ES-I3 (cell line): ENCODE results near the gene DPH2.

Experiments used
- H3K36me3 ChIP-seq: 2 replicates; pipeline ENCODE4 v1.6.1; 2013; ENCODE audit warnings: mild to moderate bottlenecking, low read length, control low read depth, moderate library complexity; ENCODE audit not compliant: insufficient read depth
- H3K4me1 ChIP-seq: 2 replicates; pipeline ENCODE4 v1.6.1; 2013; ENCODE audit warnings: mild to moderate bottlenecking, control low read depth, low read length; ENCODE audit not compliant: insufficient read depth
- H3K9ac ChIP-seq: 2 replicates; pipeline ENCODE4 v1.6.1; 2013; ENCODE audit warnings: low read depth, mild to moderate bottlenecking, low read length, moderate library complexity
- H3K9me3 ChIP-seq: 2 replicates; pipeline ENCODE4 v1.6.1; 2013; ENCODE audit warnings: mild to moderate bottlenecking, low read length, moderate library complexity; ENCODE audit not compliant: control insufficient read depth, insufficient read depth

DPH2 gene

DNA sequence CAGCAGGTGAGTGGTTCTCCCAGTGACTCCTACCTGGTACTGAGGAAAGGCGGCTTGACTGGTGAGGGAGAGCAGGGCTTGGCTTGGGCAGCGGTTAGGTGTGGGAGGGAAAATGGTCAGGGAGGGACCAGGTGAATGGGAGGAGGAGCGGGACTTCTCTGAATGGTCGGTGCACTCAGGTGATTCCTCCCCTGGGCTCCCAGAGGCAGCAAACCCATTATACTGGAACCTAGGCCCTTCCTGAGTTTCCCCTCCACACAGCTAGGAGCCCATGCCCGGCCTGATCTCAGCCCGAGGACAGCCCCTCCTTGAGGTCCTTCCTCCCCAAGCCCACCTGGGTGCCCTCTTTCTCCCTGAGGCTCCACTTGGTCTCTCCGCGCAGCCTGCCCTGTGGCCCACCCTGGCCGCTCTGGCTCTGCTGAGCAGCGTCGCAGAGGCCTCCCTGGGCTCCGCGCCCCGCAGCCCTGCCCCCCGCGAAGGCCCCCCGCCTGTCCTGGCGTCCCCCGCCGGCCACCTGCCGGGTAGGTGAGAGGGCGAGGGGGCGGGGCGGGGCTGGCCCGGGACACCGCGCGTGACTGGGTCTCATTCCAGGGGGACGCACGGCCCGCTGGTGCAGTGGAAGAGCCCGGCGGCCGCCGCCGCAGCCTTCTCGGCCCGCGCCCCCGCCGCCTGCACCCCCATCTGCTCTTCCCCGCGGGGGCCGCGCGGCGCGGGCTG lies 33.9 kb upstream of the DPH2 start:
- H3K4me1 ChIP-seq, result peaks cover 12% of the 10 kb centered on the region
- peak overlapping the region; percentile 24; the same call in 1 of the 2 replicates for H3K9ac ChIP-seq

DNA sequence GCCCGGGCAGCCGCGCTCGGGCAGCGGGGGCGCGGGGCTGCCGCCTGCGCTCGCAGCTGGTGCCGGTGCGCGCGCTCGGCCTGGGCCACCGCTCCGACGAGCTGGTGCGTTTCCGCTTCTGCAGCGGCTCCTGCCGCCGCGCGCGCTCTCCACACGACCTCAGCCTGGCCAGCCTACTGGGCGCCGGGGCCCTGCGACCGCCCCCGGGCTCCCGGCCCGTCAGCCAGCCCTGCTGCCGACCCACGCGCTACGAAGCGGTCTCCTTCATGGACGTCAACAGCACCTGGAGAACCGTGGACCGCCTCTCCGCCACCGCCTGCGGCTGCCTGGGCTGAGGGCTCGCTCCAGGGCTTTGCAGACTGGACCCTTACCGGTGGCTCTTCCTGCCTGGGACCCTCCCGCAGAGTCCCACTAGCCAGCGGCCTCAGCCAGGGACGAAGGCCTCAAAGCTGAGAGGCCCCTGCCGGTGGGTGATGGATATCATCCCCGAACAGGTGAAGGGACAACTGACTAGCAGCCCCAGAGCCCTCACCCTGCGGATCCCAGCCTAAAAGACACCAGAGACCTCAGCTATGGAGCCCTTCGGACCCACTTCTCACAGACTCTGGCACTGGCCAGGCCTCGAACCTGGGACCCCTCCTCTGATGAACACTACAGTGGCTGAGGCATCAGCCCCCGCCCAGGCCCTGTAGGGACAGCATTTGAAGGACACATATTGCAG lies 33.2 kb upstream of the DPH2 start:
- Histone ChIP-seq H3K9me3 (no peaks in the 10 kb centered on the region), H3K4me1 (peaks cover 11% of the 10 kb centered on the region), H3K36me3 (no peaks in the 10 kb centered on the region), H3K9ac (peak overlapping the region; percentile 51; the same call in 1 of the 2 replicates)

More for the DNA sequence above, 33.9 kb upstream of the DPH2 start:
- H3K9me3 ChIP-seq, result no peaks in the 10 kb centered on the region
- no peaks in the 10 kb centered on the region for H3K36me3 ChIP-seq

DNA sequence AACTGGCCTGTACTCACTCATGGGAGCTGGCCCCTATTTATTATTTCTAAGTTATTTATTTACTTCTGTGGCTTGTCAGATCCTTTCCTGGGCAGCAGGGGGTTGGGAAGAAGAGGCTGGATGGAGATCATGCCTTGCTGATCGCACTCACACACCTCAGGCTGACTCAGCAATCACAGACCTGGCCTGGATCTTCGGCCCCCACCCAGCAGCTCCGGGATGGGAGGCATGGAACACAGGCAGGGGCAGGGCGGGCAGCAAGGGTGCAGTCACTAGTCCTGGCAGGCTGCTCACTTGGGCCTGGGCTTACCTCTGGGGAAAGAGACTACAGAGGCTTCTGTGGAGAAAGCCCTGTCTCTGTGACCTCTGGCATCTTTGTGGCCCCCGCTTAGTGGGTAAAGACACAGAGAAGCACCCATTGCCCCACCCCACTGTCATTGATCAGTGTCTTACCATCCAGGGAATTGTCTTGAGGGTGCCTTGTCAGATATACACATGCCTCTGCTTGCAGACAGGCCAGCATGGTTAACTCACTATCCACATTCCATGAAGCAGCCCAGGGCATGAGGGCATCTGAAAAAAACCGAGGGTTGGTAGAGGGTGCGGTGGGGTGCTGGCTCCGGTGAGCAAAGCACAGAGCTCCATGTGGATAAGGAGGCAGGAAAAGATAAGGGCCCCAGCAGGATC lies 32.5 kb upstream of the DPH2 start:
- Histone ChIP-seq H3K36me3 (no peaks in the 10 kb centered on the region), H3K9ac (no peak overlapping the region)

DNA sequence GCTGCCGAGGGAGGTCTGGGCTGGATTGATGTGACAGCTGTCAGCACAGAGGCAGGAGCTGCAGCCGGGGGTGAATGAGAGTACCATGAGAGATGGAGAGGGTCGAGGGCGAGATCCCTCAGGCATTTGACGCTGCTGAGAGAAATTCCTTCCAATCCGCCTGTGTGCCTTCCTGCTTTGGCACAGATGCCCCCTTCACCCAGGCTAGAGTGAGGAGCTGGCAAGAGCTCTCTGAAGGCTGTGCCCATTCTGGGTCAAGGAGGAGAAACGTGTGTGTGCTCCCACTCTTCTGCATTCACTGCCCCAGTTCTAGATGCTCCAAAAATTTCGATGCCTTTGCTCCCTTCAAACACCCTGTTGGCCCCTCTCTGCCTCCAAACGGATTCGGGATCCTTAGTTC lies 31.4 kb upstream of the DPH2 start:
- Histone ChIP-seq H3K9me3 (no peaks in the 10 kb centered on the region), H3K36me3 (no peaks in the 10 kb centered on the region), H3K9ac (no peak overlapping the region), H3K4me1 (peaks cover 11% of the 10 kb centered on the region)

More for the DNA sequence above, 32.5 kb upstream of the DPH2 start:
- Histone ChIP-seq H3K9me3 (no peaks in the 10 kb centered on the region), H3K4me1 (peaks cover 11% of the 10 kb centered on the region)

DNA sequence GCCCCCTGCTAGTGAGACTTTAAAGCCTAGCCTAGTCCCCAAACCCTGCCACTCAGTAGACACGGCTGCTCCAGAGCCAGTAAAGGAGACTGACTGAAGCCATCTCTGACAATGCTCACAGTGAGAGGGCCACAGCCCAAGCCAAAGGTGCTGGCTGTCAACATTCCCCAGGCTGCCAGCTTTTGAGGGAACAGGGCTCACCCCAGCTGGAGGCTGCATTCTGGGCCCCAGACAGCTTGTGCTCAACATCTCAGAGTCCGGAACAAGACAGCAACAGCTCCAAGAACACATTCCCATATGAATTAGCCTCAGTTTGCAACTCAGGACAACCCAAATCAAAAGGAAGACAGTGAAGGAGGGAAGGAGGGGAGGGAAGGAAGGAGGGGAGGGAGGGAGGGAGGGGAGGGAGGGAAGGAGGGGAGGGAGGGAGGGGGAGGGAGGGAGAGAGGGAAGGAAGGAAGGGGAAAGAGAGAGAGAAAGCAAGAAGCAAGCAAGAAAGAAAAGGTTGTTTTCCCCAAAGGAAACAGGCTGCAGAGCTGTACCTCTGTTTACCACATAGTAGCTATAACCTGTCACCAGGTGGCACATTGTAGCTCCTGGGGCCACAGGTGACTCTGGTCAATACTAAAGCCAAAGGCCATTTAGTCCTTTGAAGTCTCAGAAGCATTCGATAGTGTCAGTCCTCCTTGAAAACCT lies 30.8 kb upstream of the DPH2 start:
- Histone ChIP-seq H3K9ac (no peak overlapping the region), H3K36me3 (no peaks in the 10 kb centered on the region), H3K9me3 (no peaks in the 10 kb centered on the region), H3K4me1 (peaks cover 11% of the 10 kb centered on the region)

DNA sequence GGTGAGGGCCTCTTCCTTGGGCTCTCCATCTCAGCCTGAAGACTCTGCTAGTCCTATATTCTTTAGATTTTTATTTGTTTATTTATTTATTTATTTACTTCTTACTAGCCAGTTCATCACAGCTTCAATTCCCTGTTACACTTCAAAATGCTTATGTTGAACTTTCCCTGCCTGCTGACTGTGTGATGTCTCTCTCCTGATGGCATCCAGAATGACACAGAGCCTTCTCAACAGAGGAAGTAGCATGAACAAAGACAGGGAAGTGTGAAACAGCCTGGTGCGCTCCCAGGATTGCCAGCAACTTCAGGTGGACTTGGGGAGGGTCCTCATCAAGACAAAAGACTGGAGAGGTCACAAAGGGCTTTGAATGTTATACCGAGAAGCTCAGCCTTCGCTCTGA lies 27.4 kb upstream of the DPH2 start:
- H3K9ac ChIP-seq, result no peak overlapping the region
- no peaks in the 10 kb centered on the region; the same call in 1 of the 2 replicates for H3K4me1 ChIP-seq
- no peaks in the 10 kb centered on the region for H3K9me3 ChIP-seq
- H3K36me3 ChIP-seq, result no peaks in the 10 kb centered on the region

DNA sequence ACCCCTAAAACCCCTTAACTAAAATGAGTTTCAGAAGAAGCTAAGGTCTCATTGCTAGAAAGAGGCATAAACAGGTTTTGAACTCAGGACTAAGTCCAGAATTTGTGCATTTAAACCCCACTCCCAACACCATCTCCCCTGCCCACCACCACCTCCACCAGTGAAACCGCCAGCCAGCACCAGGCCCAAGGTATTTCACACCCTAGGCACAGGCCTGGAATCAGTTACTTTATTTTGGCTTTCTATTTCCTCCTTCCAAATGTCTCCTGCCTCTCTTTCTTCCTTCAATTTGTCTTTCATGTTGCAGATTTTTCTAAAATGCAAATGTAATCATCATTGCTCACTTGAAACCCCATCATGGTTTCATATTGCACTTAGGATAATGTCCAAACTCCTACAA lies 24.9 kb upstream of the DPH2 start:
- Histone ChIP-seq H3K36me3 (no peaks in the 10 kb centered on the region), H3K9ac (no peak overlapping the region), H3K4me1 (peaks cover 4% of the 10 kb centered on the region), H3K9me3 (no peaks in the 10 kb centered on the region)

DNA sequence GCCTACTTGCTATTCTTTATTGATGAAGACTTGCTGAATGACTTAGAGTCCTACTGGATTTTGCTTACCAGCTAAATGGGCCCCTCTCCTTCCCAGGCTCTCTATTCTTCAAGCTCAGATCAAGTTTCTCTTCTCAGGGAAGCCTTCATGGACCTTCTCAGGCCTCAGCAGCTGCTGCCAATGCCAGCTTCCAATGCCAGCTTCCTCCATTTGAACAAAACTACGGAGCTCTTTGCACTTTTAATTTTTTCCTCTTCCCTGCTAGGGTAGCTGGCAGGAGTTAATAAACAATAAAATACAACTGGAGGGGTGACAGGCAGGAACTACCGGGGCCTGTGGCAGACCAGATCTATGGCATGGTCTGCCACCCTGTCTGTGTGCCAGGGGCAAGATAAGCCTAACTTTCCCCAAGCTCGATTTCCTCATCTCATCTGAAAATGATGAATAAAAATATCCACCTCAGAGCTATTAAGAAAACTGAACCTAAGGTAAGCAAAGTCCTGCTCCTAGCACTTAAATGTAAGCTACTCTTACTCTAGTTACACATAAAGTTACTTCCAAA lies 24.1 kb upstream of the DPH2 start:
- Histone ChIP-seq H3K9me3 (no peaks in the 10 kb centered on the region), H3K4me1 (peaks cover 4% of the 10 kb centered on the region), H3K36me3 (no peaks in the 10 kb centered on the region), H3K9ac (peak overlapping the region; percentile 69)

DNA sequence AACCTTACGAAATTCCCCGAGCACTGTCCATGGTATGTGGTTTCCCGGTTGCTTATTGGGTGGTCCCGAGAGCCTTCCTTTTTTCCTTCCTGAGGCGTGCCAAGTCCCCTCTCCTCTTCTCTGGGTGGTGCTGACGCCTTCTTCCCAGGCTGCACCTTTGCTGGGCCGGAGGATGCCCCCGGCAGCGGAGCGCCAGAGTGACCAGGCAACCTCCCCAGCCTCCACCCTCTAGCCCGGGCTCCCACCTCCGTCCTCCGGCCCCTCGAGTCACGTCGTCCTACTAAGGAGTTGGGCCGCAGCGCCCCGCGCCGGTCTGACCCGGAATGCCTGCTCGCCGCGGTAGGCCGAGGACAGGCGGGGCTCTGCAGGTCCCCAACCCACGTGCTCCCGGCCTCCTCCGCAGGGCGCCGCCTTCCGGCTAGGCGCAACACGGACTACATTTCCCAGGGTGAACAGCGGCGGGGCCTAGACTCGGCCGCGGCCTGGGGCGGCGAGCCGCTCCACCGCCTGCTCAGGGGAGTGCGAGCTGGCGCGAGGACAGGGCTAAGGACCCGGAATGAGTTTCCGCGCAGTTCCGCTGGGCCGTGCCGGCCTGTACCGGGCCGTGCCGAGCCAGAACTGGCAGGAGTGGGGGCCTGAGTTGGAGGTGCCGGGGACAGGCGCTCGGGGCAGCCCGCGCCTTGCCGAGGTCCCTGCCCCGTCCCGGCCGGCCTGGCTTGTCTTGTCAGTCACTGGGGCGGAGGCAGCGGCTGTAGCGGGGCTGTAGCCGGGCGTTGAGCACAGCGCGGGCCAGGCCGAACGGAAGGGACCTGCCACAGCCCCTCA lies 23.4 kb upstream of the DPH2 start, which contains the start of gene IPO13:
Gene IPO13 (plus strand): TSS at position 715 of the 825 bp plus-strand sequence. CDS start 651 bp downstream, outside the sequence.
- Histone ChIP-seq H3K9ac (peak within 1 kb of the TSS; percentile 69), H3K36me3 (no peaks in the 10 kb centered on the region), H3K4me1 (peaks cover 4% of the 10 kb centered on the region)

DNA sequence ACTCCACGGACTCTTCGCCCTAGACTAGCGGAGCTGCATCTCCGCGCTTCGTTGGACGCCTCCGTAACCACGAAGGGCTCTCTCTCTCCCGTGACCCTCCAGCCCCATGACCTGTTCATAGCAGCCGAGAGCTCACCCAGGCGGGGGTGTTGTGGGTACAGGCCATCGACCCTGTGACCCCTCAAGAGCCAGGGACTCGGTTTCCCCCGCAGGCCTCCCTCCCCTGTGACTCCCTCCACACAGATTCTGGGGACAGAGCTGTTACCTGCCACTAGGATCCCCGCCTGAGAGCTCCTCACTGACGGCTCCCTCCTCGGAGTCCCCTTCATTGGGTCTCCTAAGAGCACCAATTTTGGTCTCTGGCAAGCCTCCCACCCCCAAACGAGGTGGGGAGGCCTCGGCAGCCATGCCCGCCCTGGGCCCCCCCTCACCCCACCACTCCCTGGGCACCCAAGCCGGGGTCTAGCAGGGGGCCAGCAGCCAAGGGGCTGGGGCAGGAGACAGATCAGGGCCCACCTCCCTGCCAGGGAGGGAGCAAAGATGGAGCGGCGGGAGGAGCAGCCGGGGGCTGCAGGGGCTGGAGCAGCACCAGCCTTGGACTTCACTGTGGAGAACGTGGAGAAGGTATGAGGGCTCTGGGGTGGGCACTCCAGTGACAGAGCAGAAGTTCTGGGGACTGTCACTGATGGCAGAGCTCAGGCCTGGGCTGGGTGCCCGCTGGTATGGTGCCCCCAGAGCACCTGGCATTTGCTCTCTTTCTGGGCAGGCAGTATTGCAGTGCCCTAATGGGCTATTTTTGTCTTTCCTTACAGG lies 22.5 kb upstream of the DPH2 start:
- Histone ChIP-seq H3K36me3 (no peaks in the 10 kb centered on the region), H3K4me1 (peaks cover 4% of the 10 kb centered on the region), H3K9me3 (no peaks in the 10 kb centered on the region), H3K9ac (peak overlapping the region; percentile 69)

More for the DNA sequence above, 23.4 kb upstream of the DPH2 start, which contains the start of gene IPO13:
- no peaks in the 10 kb centered on the region for H3K9me3 ChIP-seq

DNA sequence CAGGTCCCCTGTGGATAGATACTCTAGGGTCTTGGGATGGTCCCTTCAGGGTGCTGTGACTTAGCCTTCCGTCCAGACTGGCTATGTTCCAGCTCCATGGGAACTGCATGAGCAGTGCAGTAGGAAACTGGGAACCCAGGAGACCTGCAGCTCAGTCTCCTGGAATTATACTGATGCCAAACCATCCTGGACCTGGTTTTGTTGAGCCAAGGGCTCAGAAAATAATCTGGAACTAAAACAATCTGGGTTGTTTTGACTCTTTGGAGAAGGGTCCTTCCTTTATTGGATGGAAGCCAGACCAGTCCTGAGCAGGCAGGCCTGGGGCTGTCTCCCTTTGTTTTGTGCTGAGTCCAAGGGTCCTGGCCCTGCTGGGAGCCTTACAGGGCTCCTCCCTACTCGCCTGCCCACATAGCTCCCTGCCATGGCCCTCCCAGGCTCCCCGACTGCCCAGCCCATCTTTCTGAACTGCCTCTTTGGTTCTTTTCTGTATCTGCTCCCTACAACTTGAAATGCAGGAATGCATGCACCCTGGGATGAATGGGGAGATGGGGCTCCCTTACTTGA lies 21.9 kb upstream of the DPH2 start:
- H3K36me3 ChIP-seq, result no peaks in the 10 kb centered on the region
- H3K9me3 ChIP-seq, result no peaks in the 10 kb centered on the region
- peaks cover 7% of the 10 kb centered on the region; the same call in 1 of the 2 replicates for H3K4me1 ChIP-seq
- H3K9ac ChIP-seq, result peak overlapping the region; percentile 69; the same call in 1 of the 2 replicates

DNA sequence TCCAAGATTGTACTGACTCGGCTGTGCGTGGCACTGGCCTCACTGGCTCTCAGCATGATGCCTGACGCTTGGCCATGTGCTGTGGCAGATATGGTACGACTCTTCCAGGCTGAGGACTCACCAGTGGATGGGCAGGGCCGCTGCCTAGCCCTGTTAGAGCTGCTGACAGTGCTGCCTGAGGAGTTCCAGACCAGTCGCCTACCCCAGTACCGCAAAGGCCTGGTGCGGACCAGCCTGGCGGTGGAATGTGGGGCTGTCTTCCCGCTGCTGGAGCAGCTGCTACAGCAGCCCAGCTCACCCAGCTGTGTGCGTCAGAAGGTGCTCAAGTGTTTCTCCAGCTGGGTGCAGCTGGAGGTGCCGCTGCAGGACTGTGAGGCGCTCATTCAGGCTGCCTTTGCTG lies 20.1 kb upstream of the DPH2 start:
- H3K36me3 ChIP-seq, result no peaks in the 10 kb centered on the region
- no peak overlapping the region for H3K9ac ChIP-seq
- H3K9me3 ChIP-seq, result no peaks in the 10 kb centered on the region
- H3K4me1 ChIP-seq, result peaks cover 11% of the 10 kb centered on the region; the same call in 1 of the 2 replicates
